HG02840 (cell line): ENCODE results near the gene DNAJB14.

ENCODE experiments used
- ATAC-seq: cut with Tn5 transposase; IDR thresholded peaks from one replicate; pipeline ENCODE4 v1.9.1; 2021; ENCODE audit warnings: mild to moderate bottlenecking, moderate library complexity, moderate number of reproducible peaks; ENCODE audit not compliant: unreplicated experiment, low FRiP score

Gene DNAJB14

GRCh38 chr4:99875071-99875470, 71.3 kb downstream of the DNAJB14 start:
- no peak for ATAC-seq

GRCh38 chr4:99872570-99872969, 73.8 kb downstream of the DNAJB14 start:
- ATAC-seq = no peak

GRCh38 chr4:99868126-99868596, 78.3 kb downstream of the DNAJB14 start:
- no peak for ATAC-seq

GRCh38 chr4:99863804-99864203, 82.6 kb downstream of the DNAJB14 start:
- ATAC-seq = no peak

GRCh38 chr4:99861120-99861905, 85.1 kb downstream of the DNAJB14 start:
- no peak for ATAC-seq

GRCh38 chr4:99860521-99860920, 85.9 kb downstream of the DNAJB14 start:
- ATAC-seq = no peak

GRCh38 chr4:99859618-99860017, 86.8 kb downstream of the DNAJB14 start:
- ATAC-seq = no peak

GRCh38 chr4:99857307-99857706, 89.1 kb downstream of the DNAJB14 start:
- no peak for ATAC-seq

- no peak for ATAC-seq
Observed at GRCh38 chr4:99856166-99856565, 90.3 kb downstream of the DNAJB14 start.

- ATAC-seq = peak; percentile 31
Observed at GRCh38 chr4:99855678-99856077, 90.7 kb downstream of the DNAJB14 start.

GRCh38 chr4:99853999-99854398, 92.4 kb downstream of the DNAJB14 start:
- no peak for ATAC-seq

GRCh38 chr4:99853190-99853589, 93.2 kb downstream of the DNAJB14 start:
- no peak for ATAC-seq

- ATAC-seq = no peak
Observed at GRCh38 chr4:99852199-99852749, 94.1 kb downstream of the DNAJB14 start.

- peak; percentile 36 for ATAC-seq
Observed at GRCh38 chr4:99848591-99849001, 97.8 kb downstream of the DNAJB14 start.

- peak; percentile 65 for ATAC-seq
Observed at GRCh38 chr4:99847362-99847976, 98.9 kb downstream of the DNAJB14 start.

GRCh38 chr4:99846891-99847290, 99.5 kb downstream of the DNAJB14 start:
- no peak for ATAC-seq
